MCF 10A (cell line): ENCODE results near the gene TMEM184B. TPM values are rescaled to one million over a fixed set of nuclear protein-coding genes. Genes with fewer than 3 reads are reported as not detected.

Source experiments
- BruUV-seq: library from RNA; stranded (reverse); fragments of 400-500 nt; replicated peaks from 2 replicates; lab custom pipeline; 2021; lab: Mats Ljungman, UMichigan
- CTCF ChIA-PET: fragments of 300-600 bp; sonication (Branson Sonifier 250); formaldehyde crosslinking; extraction: SDS; loops from one replicate; lab custom pipeline; 2021; ENCODE audit warnings: antibody characterized with exemption, inconsistent platforms; lab: Yijun Ruan, JAX
- POLR2A ChIA-PET: fragments of 300-600, 350-650 bp; sonication (Branson Sonifier 250); formaldehyde crosslinking; extraction: SDS; loops from one replicate; lab custom pipeline; 2020; ENCODE audit warnings: antibody characterized with exemption, inconsistent platforms; lab: Yijun Ruan, JAX
- DNase-seq: peaks from one replicate; pipeline ENCODE4 v3.0.0-alpha.2; 2018; ENCODE audit not compliant: unreplicated experiment
- H3K27ac Mint-ChIP-seq: one replicate; pipeline ENCODE4 v1.8.0; 2022; ENCODE audit warnings: mild to moderate bottlenecking, low read depth, mixed read lengths; ENCODE audit not compliant: unreplicated experiment
- H3K27me3 Mint-ChIP-seq: one replicate; pipeline ENCODE4 v1.8.0; 2022; ENCODE audit warnings: mixed read lengths; ENCODE audit not compliant: insufficient read depth, unreplicated experiment
- H3K36me3 Mint-ChIP-seq: one replicate; pipeline ENCODE4 v1.8.0; 2022; ENCODE audit warnings: mild to moderate bottlenecking, moderate library complexity, mixed read lengths; ENCODE audit not compliant: insufficient read depth, unreplicated experiment
- H3K4me1 Mint-ChIP-seq: one replicate; pipeline ENCODE4 v1.8.0; 2022; ENCODE audit warnings: mixed read lengths; ENCODE audit not compliant: insufficient read depth, unreplicated experiment
- H3K4me3 Mint-ChIP-seq: one replicate; pipeline ENCODE4 v1.8.0; 2022; ENCODE audit warnings: mild to moderate bottlenecking, moderate library complexity, mixed read lengths; ENCODE audit not compliant: unreplicated experiment
- H3K9me3 Mint-ChIP-seq: one replicate; pipeline ENCODE4 v1.8.0; 2022; ENCODE audit warnings: mixed read lengths; ENCODE audit not compliant: unreplicated experiment
- CTCF ChIP-seq: fragments of 200-600 bp; IDR thresholded peaks from one replicate; pipeline ENCODE4 v1.8.0; 2022; ENCODE audit warnings: antibody characterized with exemption, mild to moderate bottlenecking; ENCODE audit not compliant: unreplicated experiment
- intact Hi-C: fragments of 100-400 bp; cut with micrococcal nuclease; formaldehyde crosslinking; loops from 2 replicates; pipeline ENCODE4 v1.14.1; 2022
- total RNA-seq: library from RNA; stranded (reverse); gene quantifications from 2 replicates; pipeline ENCODE4 v1.2.3, GENCODE V29; 2022

TMEM184B gene
- total RNA-seq, 1 experiment from 2014 or later, result 58.7 TPM

GRCh38 chr22:38223289-38223960, 49.4 kb downstream of the TMEM184B start:
- Mint-ChIP-seq H3K27me3 (no peaks in the 10 kb centered on the region), H3K27ac (peak overlapping the region; percentile 97), H3K4me1 (peaks cover 45% of the 10 kb centered on the region), H3K36me3 (peaks cover 28% of the 10 kb centered on the region), H3K4me3 (no peak overlapping the region), H3K9me3 (no peaks in the 10 kb centered on the region)
- BruUV-seq, result no TSS peak
- CTCF ChIA-PET, result interaction anchor here (0.7 to 1.2 kb wide), 3 partner anchors 73 to 123 kb away, joined by 3 read pairs; no protein-coding TSS in a partner anchor
- peak; percentile 26 for TF ChIP-seq CTCF
- DNase-seq, result no peak
- intact Hi-C loops, result no loop called here
- POLR2A ChIA-PET, result interaction anchor here (0.6 to 1.9 kb wide), 5 partner anchors 20 to 288 kb away, joined by 3 to 13 read pairs (median 4); partner anchors contain the start of genes MAFF and PLA2G6

- peak overlapping the region; percentile 43 for H3K4me3 Mint-ChIP-seq
- H3K36me3 Mint-ChIP-seq, result peaks cover 34% of the 10 kb centered on the region
- peak; percentile 80 for DNase-seq
- intact Hi-C loops, result no loop called here
- H3K4me1 Mint-ChIP-seq, result peaks cover 45% of the 10 kb centered on the region
- H3K9me3 Mint-ChIP-seq, result no peaks in the 10 kb centered on the region
- no peak for TF ChIP-seq CTCF
- no peaks in the 10 kb centered on the region for H3K27me3 Mint-ChIP-seq
- ChIA-PET CTCF (interaction anchor here (0.5 to 1.7 kb wide), 6 partner anchors 18 to 309 kb away, joined by 3 to 6 read pairs (median 3); no protein-coding TSS in a partner anchor), POLR2A (interaction anchor here (0.5 to 1.9 kb wide), 13 partner anchors 11 to 287 kb away, joined by 3 to 13 read pairs (median 3); partner anchors contain the start of genes MAFF and PLA2G6)
- H3K27ac Mint-ChIP-seq, result peak overlapping the region; percentile 97
- no TSS peak for BruUV-seq
Observed at GRCh38 chr22:38222797-38223119, 50.1 kb downstream of the TMEM184B start.

- Mint-ChIP-seq H3K4me3 (peak overlapping the region; percentile 43), H3K4me1 (peaks cover 45% of the 10 kb centered on the region), H3K27ac (peak overlapping the region; percentile 97), H3K9me3 (no peaks in the 10 kb centered on the region), H3K27me3 (no peaks in the 10 kb centered on the region), H3K36me3 (peaks cover 40% of the 10 kb centered on the region)
- ChIA-PET POLR2A (interaction anchor here (0.5 to 1.9 kb wide), 12 partner anchors 10 to 176 kb away, joined by 3 to 13 read pairs (median 3); partner anchors contain the start of genes MAFF and PLA2G6), CTCF (interaction anchor here (0.5 to 1.7 kb wide), 7 partner anchors 19 to 309 kb away, joined by 3 to 6 read pairs (median 3); no protein-coding TSS in a partner anchor)
- DNase-seq, result no peak
- no peak for TF ChIP-seq CTCF
- intact Hi-C loops, result no loop called here
- no TSS peak for BruUV-seq
Observed at GRCh38 chr22:38221908-38222796, 50.7 kb downstream of the TMEM184B start.
